HG03103 (cell line): ENCODE data around the gene SMYD3.
A peak's percentile ranks its signal among the peaks of the same experiment; 100 is the strongest.
"Not testable (repeated sequence)": the region's sequence is repeated elsewhere in the genome, so short reads cannot be mapped to it uniquely, and the experiment has no call there.

ENCODE experiments used
- ATAC-seq: cut with Tn5 transposase; IDR thresholded peaks from one replicate; pipeline ENCODE4 v1.9.1; 2021; ENCODE audit warnings: low read depth; ENCODE audit not compliant: unreplicated experiment

The SMYD3 gene

DNA sequence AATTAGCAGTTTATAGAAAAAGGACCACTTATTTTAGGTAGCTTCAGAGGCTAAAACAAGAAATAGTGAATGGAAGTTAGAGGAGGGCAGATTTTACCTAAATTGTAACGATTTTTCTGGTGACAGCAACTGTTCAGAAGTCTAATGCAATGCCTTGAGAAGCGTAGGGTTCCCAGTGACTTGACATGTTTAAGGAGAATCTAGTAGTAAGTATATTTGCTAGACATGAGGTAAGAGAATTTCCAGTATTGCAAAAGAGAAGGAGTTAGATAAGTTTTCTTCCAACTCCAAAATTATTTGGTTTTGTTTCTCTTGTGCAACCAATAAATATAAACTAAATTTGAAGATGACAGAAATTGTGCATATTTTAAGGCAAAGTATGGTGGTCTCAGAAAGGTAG is 140.0 kb downstream of the SMYD3 start:
- ATAC-seq = no peak

DNA sequence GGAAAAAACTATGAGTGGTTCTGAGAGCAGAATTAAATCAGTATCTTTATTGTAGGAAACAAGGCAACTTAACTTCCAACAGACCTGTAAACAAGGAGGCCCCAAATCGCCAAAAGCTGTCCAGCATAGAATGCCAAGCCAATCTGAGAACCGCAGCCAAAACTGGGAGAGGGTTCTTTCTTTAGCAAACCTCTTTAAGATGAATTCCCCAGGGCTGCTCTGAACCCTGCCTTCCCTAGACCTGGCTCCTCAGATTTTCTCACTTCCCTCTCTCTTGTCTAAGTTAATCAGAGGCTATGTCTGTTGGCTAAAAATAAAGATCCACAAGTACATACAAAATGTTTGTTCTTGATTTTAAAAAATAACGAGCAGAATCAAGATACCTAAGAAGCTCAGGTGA is 141.4 kb downstream of the SMYD3 start:
- ATAC-seq = no peak

DNA sequence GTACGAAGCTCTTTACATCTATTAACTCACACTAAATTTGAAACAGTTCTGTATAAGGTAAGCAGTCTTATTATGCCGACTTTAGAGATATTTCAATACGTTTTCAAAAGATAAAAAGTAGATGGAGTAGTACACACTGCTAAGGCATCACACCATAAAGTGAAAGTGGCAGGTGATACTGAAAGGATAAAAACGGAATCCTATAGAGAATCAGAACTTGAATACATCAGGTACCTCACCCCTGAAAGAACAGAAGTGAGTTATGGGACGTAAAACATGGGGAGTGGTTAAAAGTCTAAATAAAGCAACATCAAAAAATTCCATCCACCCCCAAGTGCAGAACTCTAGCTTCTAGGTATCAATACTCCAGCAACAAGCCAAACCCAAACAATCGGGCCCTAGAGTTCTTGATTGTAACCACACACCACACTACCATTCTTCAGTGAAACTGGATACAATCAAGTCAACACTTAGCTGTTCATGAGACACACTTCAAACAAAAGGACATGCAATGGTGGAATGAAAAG is 142.6 kb downstream of the SMYD3 start:
- peak; percentile 77 for ATAC-seq

DNA sequence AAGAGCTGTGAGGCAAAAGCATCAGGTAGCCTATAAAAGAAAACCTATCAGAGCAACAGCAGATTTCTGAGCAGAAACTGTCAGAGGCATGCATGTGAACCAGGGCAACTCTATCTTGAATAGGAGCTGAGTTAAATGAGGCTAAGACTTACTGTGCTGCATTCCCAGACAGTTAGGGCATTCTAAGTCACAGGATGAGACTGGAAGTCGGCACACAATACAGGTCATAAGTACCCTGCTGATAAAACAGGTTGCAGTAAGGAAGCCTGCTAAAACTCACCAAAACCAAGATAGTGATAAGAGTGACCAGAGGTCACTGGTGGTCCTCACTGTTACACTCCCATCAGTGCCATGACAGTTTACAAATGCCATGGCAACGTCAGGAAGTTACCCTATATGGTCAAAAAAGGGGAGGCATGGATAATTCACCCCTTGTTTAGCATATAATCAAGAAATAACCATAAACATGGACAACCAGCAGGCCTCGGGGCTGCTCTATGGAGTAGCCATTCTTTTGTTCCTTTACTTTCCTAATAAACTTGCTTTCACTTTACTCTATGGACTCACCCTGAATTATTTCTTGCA is 150.0 kb downstream of the SMYD3 start:
- not testable (repeated sequence) for ATAC-seq

DNA sequence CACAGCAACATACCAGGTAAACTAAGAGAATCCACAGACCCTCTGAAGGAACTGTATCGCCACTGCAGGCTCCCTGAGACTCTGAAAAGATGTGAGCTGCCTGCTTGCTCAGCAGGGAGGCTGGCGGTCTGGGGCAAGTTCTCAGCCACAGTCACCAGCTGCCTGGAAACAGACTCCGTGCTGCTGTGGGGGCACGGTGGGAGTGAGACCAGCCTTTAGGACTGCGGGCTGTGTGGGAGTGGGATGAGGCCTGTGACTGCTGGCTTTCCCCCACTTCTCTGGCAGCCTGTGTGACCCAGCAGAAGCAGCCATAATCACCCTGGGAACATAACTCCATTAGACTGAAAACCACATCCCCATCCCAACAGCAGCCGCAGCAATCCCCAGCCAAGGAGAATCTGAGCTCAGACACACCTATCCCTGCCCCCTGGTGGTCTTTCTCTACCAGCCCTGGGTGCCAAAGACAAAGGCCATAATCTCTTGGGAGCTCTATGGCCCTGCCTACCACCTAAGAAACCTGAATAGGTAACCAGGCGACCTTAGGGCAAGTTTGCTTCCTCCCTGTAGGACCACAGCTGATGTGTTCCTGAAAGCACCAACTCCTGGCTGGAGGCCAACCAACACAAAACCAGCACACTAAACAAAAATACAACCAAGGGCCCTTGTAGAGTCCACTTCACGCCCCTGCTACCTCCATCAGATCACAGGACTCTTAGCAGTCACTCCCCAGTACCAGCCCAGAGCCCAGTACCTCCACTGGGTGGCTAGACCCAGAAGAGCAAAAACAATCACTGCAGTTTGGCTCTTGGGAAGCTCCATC is 151.5 kb downstream of the SMYD3 start:
- ATAC-seq = no peak

DNA sequence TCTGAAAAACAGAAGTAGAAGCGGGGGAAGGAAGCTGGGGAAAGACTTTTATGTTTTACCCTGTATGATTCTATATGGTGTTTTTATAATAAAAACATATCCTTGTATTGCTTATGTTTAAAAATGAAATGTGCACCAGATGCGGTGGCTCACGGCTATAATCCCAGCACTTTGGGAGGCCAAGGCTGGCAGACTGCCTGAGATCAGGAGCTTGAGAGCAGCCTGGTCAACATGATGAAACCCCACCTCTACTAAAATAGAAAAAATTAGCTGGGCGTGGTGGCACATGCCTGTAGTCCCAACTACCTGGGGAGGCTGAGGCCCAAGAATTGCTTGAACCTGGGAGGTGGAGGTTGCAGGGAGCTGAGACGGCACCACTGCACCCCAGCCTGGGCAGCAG is 155.4 kb downstream of the SMYD3 start:
- ATAC-seq = no peak

DNA sequence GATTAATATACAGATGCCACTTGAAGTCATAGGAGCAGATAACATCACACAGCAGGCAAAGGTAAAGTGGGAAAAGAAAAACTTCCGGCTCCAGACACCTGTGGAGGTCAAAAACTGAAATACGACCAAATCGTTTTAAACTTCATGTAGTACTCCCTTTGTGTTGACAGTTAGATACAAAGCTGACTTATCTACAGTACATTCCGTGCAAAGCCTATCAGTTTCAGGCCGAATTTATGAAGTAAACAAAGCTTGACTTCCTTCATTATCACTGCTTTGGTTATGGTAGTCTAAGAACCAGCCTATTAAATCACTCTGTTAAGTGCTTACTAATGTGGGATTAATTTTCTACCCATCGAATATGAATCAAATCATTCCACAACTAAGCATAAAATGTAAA is 156.3 kb downstream of the SMYD3 start:
- no peak for ATAC-seq

DNA sequence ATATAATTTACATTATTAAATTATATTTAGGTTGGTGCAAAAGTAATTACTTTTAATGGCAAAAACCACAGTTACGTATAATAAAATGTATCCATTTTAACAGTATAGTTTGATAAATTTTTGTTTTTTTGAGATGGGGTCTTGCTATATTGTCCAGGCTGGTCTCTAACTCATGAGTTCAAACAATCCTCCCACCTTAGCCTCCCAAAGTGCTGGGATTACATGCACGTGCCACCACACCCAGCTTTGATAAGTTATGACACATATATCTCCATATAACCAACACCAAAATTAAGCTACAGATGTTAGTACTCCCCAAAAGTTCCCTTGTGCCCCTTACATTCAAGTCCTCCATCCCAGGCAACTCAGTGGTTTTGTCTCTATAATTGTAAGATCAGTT is 163.1 kb downstream of the SMYD3 start:
- no peak for ATAC-seq

DNA sequence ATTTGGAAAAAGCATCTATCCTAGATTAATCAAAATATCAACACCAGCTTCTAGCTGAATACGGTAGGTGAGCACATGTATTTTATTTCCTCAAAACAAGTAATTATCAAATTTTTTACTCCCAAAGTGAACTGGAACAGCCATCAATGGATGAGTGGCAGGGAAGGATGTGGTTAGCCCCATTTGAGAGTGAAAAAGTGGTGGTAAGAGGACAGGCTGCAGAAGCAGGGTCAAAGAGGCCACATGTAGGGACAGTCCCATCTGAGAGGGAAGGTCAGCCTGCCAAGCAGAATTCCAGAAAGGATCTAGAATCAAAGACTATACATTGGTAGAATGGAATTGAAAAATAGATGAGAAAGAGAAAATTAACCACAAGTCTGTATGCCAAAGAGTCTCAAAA is 163.8 kb downstream of the SMYD3 start:
- ATAC-seq = no peak

DNA sequence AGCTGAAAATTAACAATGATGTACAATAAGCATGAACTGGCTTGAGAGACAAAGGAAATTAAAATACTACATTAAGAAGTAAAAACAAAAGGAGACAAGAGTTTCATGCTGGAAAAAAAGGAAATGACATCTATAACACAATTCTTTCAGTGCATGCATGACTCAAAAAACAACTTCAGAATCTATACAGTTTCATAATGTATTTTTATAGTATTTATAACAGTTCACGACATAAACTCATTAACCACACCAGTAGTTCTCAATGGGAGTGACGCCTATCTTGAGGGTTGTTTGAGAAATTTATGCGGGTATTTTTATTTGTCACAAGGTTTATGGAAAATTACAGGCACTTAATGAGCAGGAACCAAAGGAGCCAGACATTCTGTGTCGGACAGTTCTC is 168.5 kb downstream of the SMYD3 start:
- no peak for ATAC-seq

DNA sequence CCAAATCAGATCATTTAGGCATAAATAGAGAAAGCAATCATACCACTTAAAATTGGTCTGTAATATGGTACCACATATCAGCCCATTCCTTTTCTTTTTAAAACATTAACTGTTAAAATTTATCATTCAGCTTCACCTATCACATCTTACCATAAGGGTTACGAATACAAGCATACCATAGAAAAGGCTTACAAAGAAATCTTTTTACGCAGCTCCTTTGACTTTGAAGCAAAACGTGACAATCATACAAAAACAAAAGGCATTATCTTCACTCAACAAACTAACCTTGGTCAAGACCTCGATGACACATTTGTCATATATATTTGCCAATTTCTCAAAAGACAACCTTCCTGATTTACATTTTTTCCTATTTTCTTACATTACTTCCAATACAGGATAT is 169.0 kb downstream of the SMYD3 start:
- ATAC-seq = no peak

DNA sequence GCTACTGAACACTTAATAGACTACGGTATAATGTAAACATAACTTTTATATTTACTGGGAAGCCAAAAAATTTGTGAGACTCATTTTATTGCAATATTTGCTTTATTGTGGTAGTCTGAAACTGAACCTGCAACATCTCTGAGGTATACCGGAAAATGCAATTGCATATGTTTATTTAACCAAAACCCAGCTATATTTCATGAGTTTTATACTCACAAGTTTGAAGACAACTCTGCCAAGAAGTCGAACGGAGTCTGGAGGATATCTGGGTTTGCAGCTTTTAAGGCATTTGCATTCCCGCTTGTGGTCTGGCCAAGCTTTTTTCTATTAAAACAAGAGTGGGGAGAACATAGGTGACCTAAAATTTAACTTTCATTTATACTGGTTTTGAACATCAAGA is 171.9 kb downstream of the SMYD3 start:
- ATAC-seq = no peak

DNA sequence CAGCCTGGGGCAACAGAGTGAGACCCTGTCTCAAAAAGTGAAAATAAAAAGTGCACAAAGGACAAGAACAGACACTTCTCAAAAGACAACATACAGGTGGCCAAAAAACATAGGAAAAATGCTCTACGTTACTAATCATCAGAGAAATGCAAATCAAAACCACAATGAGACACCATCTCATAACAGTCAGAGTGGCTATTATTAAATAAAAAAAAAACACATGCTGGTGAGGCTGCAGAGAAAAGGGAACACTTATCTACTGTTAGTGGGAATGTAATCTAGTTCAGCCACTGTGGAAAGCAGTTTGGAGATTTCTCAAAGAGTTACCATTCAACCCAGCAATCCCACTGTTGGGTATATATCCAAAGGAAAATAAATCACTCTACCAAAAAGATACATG is 173.2 kb downstream of the SMYD3 start:
- no peak for ATAC-seq

DNA sequence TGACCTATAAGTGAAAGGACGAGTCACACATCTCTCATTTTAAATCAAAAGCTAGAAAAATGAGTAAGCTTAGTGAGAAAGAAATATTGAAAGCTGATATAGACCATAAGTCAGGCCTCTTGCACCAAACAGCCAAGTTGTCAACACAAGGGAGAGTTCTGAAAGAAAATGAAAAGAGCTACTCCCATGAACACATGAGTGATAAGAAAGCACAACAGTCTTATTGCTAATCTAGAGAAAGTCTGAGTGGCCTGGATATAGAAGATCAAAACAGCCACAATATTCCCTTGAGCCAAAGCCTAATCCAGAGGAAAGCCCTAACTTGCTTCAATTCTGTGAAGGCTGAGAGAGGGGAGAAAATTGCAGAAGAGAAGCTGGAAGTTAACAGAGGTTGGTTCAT is 175.0 kb downstream of the SMYD3 start:
- no peak for ATAC-seq

DNA sequence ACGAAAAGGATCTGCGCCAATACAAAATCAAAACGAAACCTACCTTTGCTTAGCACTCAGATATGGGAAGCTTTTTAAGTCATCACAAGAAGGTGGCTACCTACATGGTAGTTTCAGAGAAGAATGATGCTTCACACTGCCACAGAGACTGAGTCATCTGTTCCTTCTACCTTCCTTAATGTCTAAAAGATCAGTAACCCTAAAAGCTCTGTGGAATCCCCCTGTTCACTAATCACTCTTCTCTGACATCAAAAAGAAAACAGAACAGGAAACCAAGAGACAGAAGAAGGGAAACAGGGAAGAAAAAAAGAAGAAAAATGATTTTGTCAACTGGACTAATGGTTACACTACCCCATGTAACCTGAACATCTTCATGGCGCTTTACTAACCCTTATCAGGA is 177.2 kb downstream of the SMYD3 start:
- peak; percentile 97 for ATAC-seq

DNA sequence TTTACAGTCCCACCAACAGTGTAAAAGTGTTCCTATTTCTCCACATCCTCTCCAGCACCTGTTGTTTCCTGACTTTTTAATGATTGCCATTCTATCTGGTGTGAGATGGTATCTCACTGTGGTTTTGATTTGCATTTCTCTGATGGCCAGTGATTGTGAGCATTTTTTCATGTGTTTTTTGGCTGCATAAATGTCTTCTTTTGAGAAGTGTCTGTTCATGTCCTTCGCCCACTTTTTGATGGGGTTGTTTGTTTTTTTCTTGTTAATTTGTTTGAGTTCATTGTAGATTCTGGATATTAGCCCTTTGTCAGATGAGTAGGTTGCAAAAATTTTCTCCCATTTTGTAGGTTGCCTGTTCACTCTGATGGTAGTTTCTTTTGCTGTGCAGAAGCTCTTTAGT is 177.8 kb downstream of the SMYD3 start:
- not testable (repeated sequence) for ATAC-seq

DNA sequence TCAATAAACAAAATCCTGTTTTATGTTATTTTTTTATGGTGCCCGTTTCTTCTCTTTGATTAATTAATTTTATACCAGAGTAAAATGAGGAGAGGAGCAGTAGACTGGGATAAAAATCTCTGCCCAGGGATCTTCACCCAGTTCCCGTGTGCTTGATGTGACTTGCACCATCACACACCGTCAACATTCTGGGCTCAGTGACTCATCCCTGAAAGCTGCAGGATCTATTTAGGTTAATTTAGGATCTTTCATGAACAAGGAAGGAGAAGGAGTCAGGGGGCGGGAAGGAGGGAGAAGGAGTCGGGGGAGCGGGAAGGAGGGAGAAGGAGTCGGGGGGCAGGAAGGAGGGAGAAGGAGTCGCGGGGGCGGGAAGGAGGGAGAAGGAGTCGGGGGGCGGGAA is 182.4 kb downstream of the SMYD3 start:
- ATAC-seq = no peak

DNA sequence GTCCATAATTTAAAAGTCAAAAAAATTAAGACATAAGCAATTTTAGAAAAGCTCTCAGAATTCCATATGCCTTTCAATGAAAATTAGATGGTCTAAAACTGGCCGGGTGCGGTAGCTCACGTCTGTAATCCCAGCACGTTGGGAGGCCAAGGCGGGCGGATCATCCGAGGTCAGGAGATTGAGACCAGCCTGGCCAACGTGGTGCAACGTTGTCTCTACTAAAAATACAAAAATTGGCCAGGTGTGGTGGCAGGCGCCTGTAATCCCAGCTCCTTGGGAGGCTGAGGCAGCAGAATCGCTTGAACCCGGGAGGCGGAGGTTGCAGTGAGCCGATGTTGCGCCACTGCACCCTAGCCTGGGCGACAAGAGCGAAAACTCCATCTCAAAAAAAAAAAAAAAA is 183.0 kb downstream of the SMYD3 start:
- not testable (repeated sequence) for ATAC-seq

DNA sequence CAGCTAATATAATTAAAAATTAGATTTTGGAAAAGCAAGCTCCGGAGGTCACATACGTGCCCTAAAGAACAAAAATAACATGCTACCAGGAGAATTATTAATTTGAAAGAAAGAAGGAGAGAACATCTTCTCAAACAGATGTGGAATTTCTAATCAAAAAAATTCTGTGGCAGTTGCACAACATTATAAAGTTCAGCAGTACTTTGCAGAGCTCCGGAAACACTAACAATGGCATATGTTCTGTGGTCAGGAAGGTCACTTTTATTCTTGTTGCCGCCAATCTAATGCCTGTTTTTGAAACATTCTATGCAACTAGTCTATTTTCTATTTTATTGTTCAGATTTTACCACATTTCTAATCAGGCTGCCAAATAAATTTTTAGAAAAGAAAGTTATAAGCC is 186.8 kb downstream of the SMYD3 start:
- no peak for ATAC-seq

DNA sequence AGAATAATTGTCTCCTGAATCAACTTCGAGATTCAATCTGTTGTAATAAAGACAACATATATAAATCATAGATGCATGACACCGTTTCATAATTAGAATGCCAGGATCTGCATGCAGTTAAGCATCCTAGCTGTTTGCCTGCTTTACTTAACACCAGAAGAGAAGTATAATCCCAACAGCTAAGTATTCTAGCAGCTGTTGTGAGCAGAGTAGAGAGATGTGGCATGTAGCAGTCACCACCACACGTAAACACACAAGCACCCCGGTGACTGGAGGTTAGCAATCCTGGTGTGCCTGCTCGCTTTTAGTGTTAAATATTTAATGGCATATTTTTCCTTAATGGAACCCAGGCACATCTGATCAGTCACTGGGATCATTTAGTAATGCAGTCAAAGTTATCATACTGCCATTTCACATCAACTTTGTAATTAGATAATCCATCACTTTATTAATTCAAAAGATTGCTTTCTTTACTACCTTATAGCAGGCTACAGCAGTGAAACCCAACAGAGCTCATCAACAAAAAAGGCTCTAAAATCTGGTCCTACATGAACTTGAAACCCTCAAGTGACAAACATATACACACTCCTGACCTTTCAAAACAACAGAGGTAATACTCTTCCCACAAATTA is 187.9 kb downstream of the SMYD3 start:
- ATAC-seq = no peak

DNA sequence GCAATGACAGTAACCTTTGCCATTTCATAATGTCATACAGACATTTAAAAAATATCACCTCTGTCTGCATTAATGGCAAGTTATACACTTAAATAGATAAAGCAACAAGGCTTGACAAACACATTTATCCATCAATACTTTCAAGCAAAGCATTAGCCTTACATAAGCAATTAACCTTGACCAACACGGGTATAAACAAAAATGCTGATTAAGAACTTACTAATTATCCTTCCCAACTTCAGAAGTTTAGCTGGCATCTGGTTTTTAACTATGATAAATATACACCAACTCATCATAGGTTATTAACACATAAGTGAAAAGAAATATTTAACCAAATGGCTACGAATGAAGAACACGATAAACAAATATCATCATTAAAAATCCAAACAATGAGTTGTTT is 188.5 kb downstream of the SMYD3 start:
- no peak for ATAC-seq

DNA sequence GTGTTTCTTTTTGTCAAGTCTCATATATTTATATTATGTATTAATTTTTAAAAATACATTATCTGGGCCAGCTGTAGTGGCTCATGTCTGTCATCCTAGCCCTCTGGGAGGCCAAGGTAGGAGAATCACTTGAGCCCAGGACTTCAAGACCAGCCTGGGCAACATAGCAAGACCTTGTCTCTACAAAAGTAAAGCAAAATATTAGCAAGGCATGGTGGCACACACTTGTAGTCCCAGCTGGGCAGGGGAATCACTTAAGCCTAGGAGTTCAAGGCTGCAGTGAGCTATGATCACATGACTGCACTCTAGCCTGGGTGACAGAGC is 189.1 kb downstream of the SMYD3 start:
- ATAC-seq = no peak
